Gastroesophageal sphincter (tissue), 4 donors: ENCODE measurements around the gene RAP1A. TPM values are rescaled to one million over a fixed set of nuclear protein-coding genes. Genes with fewer than 3 reads are reported as not detected.
A peak's percentile ranks its signal among the peaks of the same experiment; 100 is the strongest.

Experiments used
- ATAC-seq: fragments of 150-250 bp; one replicate; pipeline ENCODE4 v1.9.1; 2016; ENCODE audit warnings: mild to moderate bottlenecking, moderate library complexity
- H3K27ac ChIP-seq, 4 donors: fragments of 200-600 bp; sonication (generic) in 3 of 4; 1 replicate in 3 of 4; 2 replicates in 1 of 4; pipeline ENCODE4 v1.5.1; 2016 to 2019
- H3K27me3 ChIP-seq: fragments of 200-600 bp; sonication (generic); one replicate; pipeline ENCODE4 v1.5.1; 2019
- H3K36me3 ChIP-seq, 2 donors: fragments of 200-600 bp; sonication (generic); one replicate each; pipeline ENCODE4 v1.5.1; 2019; ENCODE audit warnings: control low read depth in 1 of 2
- H3K4me1 ChIP-seq, 3 donors: fragments of 200-600 bp; sonication (generic); 1 replicate in 2 of 3; 2 replicates in 1 of 3; pipeline ENCODE4 v1.5.1; 2016 to 2019; ENCODE audit warnings: control low read depth in 2 of 3
- H3K4me3 ChIP-seq, 2 donors: fragments of 200-600 bp; sonication (generic); one replicate each; pipeline ENCODE4 v1.5.1; 2019; ENCODE audit warnings: mild to moderate bottlenecking in 1 of 2, moderate library complexity in 1 of 2
- H3K9me3 ChIP-seq, 3 donors: fragments of 200-600 bp; sonication (generic); one replicate each; pipeline ENCODE4 v1.5.1; 2017 to 2019; ENCODE audit warnings: control low read depth in 2 of 3
- CTCF ChIP-seq, 4 experiments: fragments of 200-600 bp in 2 of 4; fragments of 450-650 bp in 2 of 4; sonication (generic) in 1 of 4; IDR thresholded peaks; one replicate each; pipeline ENCODE4 v1.5.1; 2017 to 2019; ENCODE audit warnings: antibody characterized with exemption in 4 of 4, mild to moderate bottlenecking in 2 of 4, moderate library complexity in 2 of 4
- EP300 ChIP-seq: sonication (generic); formaldehyde crosslinking; IDR thresholded peaks from one replicate; pipeline ENCODE4 v1.6.1; 2017; ENCODE audit warnings: antibody characterized with exemption, mild to moderate bottlenecking
- POLR2A ChIP-seq, 2 donors: fragments of 450-650 bp; IDR thresholded peaks; one replicate each; pipeline ENCODE4 v1.6.1; 2017; ENCODE audit warnings: antibody characterized with exemption in 2 of 2, mild to moderate bottlenecking in 2 of 2, moderate library complexity in 1 of 2
- POLR2AphosphoS5 ChIP-seq: sonication (generic); formaldehyde crosslinking; IDR thresholded peaks from one replicate; pipeline ENCODE4 v1.6.1; 2017; ENCODE audit warnings: antibody characterized with exemption
- WGBS, 2 donors: methylation state at CpG; one replicate each; pipeline ENCODE4 v1.1.5; 2018; ENCODE audit warnings: low coverage in 1 of 2; 5-methylcytosine and 5-hydroxymethylcytosine counted together
- total RNA-seq, 4 donors: library from RNA; depleted of rRNA; stranded (reverse); fragments of >200 nt; gene quantifications; one replicate each; pipeline ENCODE4 v1.1.0, GENCODE V29; 2016

The RAP1A gene
- total RNA-seq, 4 donors from 2014 or later, result 177 to 268 (median 214) TPM

- Histone ChIP-seq H3K27ac (no peak overlapping the region), H3K9me3 (no peaks in the 10 kb centered on the region), H3K4me3 (no peak overlapping the region), H3K27me3 (no peaks in the 10 kb centered on the region), H3K36me3 (no peaks in the 10 kb centered on the region), H3K4me1 (peaks cover 0 to 13% (median 3%) of the 10 kb centered on the region in 3 donors)
- WGBS, 2 donors, result 65 to 75% methylated on average over 1 of the region's 1 CpG
- ATAC-seq, result no peak
- TF ChIP-seq EP300, result no peak
- no peak for TF ChIP-seq CTCF (IDR thresholded peaks at IDR 0.05)
- no peak for TF ChIP-seq POLR2A (IDR thresholded peaks at IDR 0.05)
- TF ChIP-seq POLR2AphosphoS5, result no peak
Measured at GRCh38 chr1:111585447-111586086, 34.0 kb upstream of the RAP1A start.

GRCh38 chr1:111586112-111586511 lies 33.5 kb upstream of the RAP1A start:
- TF ChIP-seq CTCF (IDR thresholded peaks at IDR 0.05) (no peak), EP300 (no peak), POLR2AphosphoS5 (no peak), POLR2A (IDR thresholded peaks at IDR 0.05) (no peak)
- Histone ChIP-seq H3K9me3 (no peaks in the 10 kb centered on the region), H3K4me3 (no peak overlapping the region), H3K27ac (no peak overlapping the region), H3K27me3 (no peaks in the 10 kb centered on the region), H3K4me1 (peaks cover 0 to 13% (median 3%) of the 10 kb centered on the region in 3 donors), H3K36me3 (no peaks in the 10 kb centered on the region)
- WGBS, 2 donors, result 78 to 85% methylated on average over 1 to 2 of the region's 2 CpGs
- no peak for ATAC-seq

GRCh38 chr1:111587509-111588174 lies 31.9 kb upstream of the RAP1A start:
- Histone ChIP-seq H3K27me3 (no peaks in the 10 kb centered on the region), H3K36me3 (no peaks in the 10 kb centered on the region), H3K4me3 (no peak overlapping the region), H3K27ac (no peak overlapping the region), H3K9me3 (no peaks in the 10 kb centered on the region), H3K4me1 (peaks cover 6 to 21% (median 8%) of the 10 kb centered on the region in 3 donors)
- no peak for ATAC-seq
- TF ChIP-seq POLR2A (IDR thresholded peaks at IDR 0.05) (no peak), POLR2AphosphoS5 (no peak), EP300 (no peak), CTCF (IDR thresholded peaks at IDR 0.05) (no peak)
- WGBS, 2 donors, result 66 to 74% methylated on average over 4 of the region's 4 CpGs

- Histone ChIP-seq H3K4me3 (no peak overlapping the region), H3K27ac (peak overlapping the region; percentile 59 to 89 (median 84)), H3K9me3 (no peaks in the 10 kb centered on the region), H3K27me3 (no peaks in the 10 kb centered on the region), H3K4me1 (peaks cover 20 to 57% (median 25%) of the 10 kb centered on the region in 3 donors), H3K36me3 (no peaks in the 10 kb centered on the region)
- 2 to 30% methylated on average over 4 to 6 of the region's 6 CpGs for WGBS, 2 donors
- ATAC-seq, result no peak
- TF ChIP-seq POLR2A (IDR thresholded peaks at IDR 0.05), result no peak
- no peak for TF ChIP-seq EP300
Measured at GRCh38 chr1:111591937-111592336, 27.7 kb upstream of the RAP1A start.

GRCh38 chr1:111592389-111593361 lies 26.9 kb upstream of the RAP1A start:
- Histone ChIP-seq H3K4me3 (peak overlapping the region in 1 of 2 donors; percentile 9), H3K27me3 (no peaks in the 10 kb centered on the region), H3K4me1 (peaks cover 24 to 64% (median 25%) of the 10 kb centered on the region in 3 donors), H3K27ac (peak overlapping the region; percentile 59 to 89 (median 84)), H3K36me3 (no peaks in the 10 kb centered on the region), H3K9me3 (no peaks in the 10 kb centered on the region)
- TF ChIP-seq POLR2AphosphoS5 (peak; percentile 83), CTCF (IDR thresholded peaks at IDR 0.05) (no peak)
- ATAC-seq, result peak; percentile 93
- WGBS, 2 donors, result 8 to 9% methylated on average over 6 to 9 of the region's 11 CpGs
